Natural killer cell (primary cell): ENCODE results near the gene PANK4. TPM values are rescaled to one million over a fixed set of nuclear protein-coding genes. Genes with fewer than 3 reads are reported as not detected.

Experiments used
- ATAC-seq, 3 donors: fragments of 150-1000 bp in 2 of 3; fragments of 200-7000 bp in 1 of 3; cut with Tn5 transposase; 1 replicate in 1 of 3; 2 replicates in 2 of 3; pipeline ENCODE4 v1.10.0; 2021; ENCODE audit warnings: mild to moderate bottlenecking in 2 of 3, moderate library complexity in 2 of 3
- DNase-seq, 2 donors: peaks; one replicate each; pipeline versions ENCODE4 v3.0.0 to v3.0.0-alpha.2; 2013 to 2021; ENCODE audit warnings: mixed read lengths in 1 of 2
- H3K27ac ChIP-seq: one replicate; pipeline ENCODE4 v1.5.1; 2013; ENCODE audit warnings: mild to moderate bottlenecking, low read length
- H3K27me3 ChIP-seq: one replicate; pipeline ENCODE4 v1.6.1; 2013; ENCODE audit warnings: low read length; ENCODE audit not compliant: control insufficient read depth, insufficient read depth
- H3K36me3 ChIP-seq: one replicate; pipeline ENCODE4 v1.6.1; 2013; ENCODE audit warnings: low read length; ENCODE audit not compliant: control insufficient read depth, insufficient read depth
- H3K4me1 ChIP-seq: one replicate; pipeline ENCODE4 v1.6.1; 2013; ENCODE audit warnings: low read length; ENCODE audit not compliant: control insufficient read depth, insufficient read depth
- H3K4me3 ChIP-seq: one replicate; pipeline ENCODE4 v1.5.1; 2013; ENCODE audit warnings: low read length
- H3K9me3 ChIP-seq: one replicate; pipeline ENCODE4 v1.6.1; 2013; ENCODE audit warnings: low read length; ENCODE audit not compliant: control insufficient read depth, insufficient read depth
- H3K27ac Mint-ChIP-seq, 2 donors: one replicate each; pipeline ENCODE4 v1.8.0; 2022; ENCODE audit warnings: mild to moderate bottlenecking in 2 of 2, mixed read lengths in 2 of 2, moderate library complexity in 1 of 2
- H3K27me3 Mint-ChIP-seq, 2 donors: one replicate each; pipeline ENCODE4 v1.8.0; 2022; ENCODE audit warnings: low read depth in 2 of 2, mixed read lengths in 2 of 2
- H3K36me3 Mint-ChIP-seq: one replicate; pipeline ENCODE4 v1.8.0; 2022; ENCODE audit warnings: mixed read lengths
- H3K4me1 Mint-ChIP-seq, 2 donors: one replicate each; pipeline ENCODE4 v1.8.0; 2022; ENCODE audit warnings: mixed read lengths in 2 of 2
- H3K4me3 Mint-ChIP-seq: one replicate; pipeline ENCODE4 v1.8.0; 2022; ENCODE audit warnings: mild to moderate bottlenecking, moderate library complexity, mixed read lengths
- H3K9me3 Mint-ChIP-seq, 2 donors: one replicate each; pipeline ENCODE4 v1.8.0; 2022; ENCODE audit warnings: mixed read lengths in 2 of 2
- WGBS: methylation state at CpG from one replicate; pipeline ENCODE4 v1.1.7; 2013; ENCODE audit warnings: missing lambda C conversion rate; ENCODE audit not compliant: insufficient coverage; 5-methylcytosine and 5-hydroxymethylcytosine counted together
- intact Hi-C: fragments of 100-400 bp; cut with micrococcal nuclease; formaldehyde crosslinking; loops from one replicate; pipeline ENCODE4 v1.14.2; 2022
- total RNA-seq, 4 donors: library from RNA; stranded (reverse); fragments of 120-200 nt in 1 of 4; gene quantifications; one replicate each; pipeline versions ENCODE4 v1.2.3 to v1.2.4, GENCODE V29; 2013 to 2022
- TF ChIP-seq, protein P1 (sequence below): fragments of 200-600 bp; IDR thresholded peaks from one replicate; pipeline ENCODE4 v1.8.0; 2022; ENCODE audit warnings: antibody characterized with exemption

Gene PANK4
- total RNA-seq, 3 donors from 2014 or later (not counting 1 experiment from before 2014, with no cell fraction given) = 48.2 to 75.7 (median 61.8) TPM

GRCh38 chr1:2472561-2473177 is 53.7 kb downstream of the PANK4 start:
- Histone ChIP-seq H3K4me1 (peaks cover 4% of the 10 kb centered on the region), H3K27me3 (no peaks in the 10 kb centered on the region), H3K36me3 (no peaks in the 10 kb centered on the region), H3K9me3 (no peaks in the 10 kb centered on the region), H3K27ac (no peak overlapping the region), H3K4me3 (no peak overlapping the region)
- no peak for ATAC-seq
- Mint-ChIP-seq H3K27me3 (no peaks in the 10 kb centered on the region), H3K27ac (no peak overlapping the region), H3K36me3 (no peaks in the 10 kb centered on the region), H3K9me3 (no peaks in the 10 kb centered on the region), H3K4me3 (no peak overlapping the region), H3K4me1 (peaks cover 0 to 15% of the 10 kb centered on the region in 2 donors)
- 84% methylated on average over 25 of the region's 25 CpGs for WGBS
- TF ChIP-seq, protein P1, sequence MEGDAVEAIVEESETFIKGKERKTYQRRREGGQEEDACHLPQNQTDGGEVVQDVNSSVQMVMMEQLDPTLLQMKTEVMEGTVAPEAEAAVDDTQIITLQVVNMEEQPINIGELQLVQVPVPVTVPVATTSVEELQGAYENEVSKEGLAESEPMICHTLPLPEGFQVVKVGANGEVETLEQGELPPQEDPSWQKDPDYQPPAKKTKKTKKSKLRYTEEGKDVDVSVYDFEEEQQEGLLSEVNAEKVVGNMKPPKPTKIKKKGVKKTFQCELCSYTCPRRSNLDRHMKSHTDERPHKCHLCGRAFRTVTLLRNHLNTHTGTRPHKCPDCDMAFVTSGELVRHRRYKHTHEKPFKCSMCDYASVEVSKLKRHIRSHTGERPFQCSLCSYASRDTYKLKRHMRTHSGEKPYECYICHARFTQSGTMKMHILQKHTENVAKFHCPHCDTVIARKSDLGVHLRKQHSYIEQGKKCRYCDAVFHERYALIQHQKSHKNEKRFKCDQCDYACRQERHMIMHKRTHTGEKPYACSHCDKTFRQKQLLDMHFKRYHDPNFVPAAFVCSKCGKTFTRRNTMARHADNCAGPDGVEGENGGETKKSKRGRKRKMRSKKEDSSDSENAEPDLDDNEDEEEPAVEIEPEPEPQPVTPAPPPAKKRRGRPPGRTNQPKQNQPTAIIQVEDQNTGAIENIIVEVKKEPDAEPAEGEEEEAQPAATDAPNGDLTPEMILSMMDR = no peak
- no peak for DNase-seq
- intact Hi-C loops = no loop called here

- Mint-ChIP-seq H3K27ac (no peak overlapping the region), H3K4me1 (peaks cover 0 to 11% of the 10 kb centered on the region in 2 donors), H3K4me3 (no peak overlapping the region), H3K9me3 (no peaks in the 10 kb centered on the region), H3K27me3 (no peaks in the 10 kb centered on the region), H3K36me3 (no peaks in the 10 kb centered on the region)
- no peak for DNase-seq
- intact Hi-C loops = no loop called here
- H3K4me1 ChIP-seq = peaks cover 10% of the 10 kb centered on the region
- H3K36me3 ChIP-seq = no peaks in the 10 kb centered on the region
- no peaks in the 10 kb centered on the region for H3K9me3 ChIP-seq
- no peak for ATAC-seq
- no peaks in the 10 kb centered on the region for H3K27me3 ChIP-seq
- TF ChIP-seq, protein P1 = no peak
- WGBS = 79% methylated on average over 17 of the region's 17 CpGs
- no peak overlapping the region for H3K27ac ChIP-seq
- no peak overlapping the region for H3K4me3 ChIP-seq
Observed at GRCh38 chr1:2472109-2472508, 54.3 kb downstream of the PANK4 start.

- Mint-ChIP-seq H3K4me3 (no peak overlapping the region), H3K36me3 (no peaks in the 10 kb centered on the region)
Observed at GRCh38 chr1:2471587-2472001, 54.8 kb downstream of the PANK4 start.

More at GRCh38 chr1:2471587-2472001, 54.8 kb downstream of the PANK4 start:
- H3K27ac Mint-ChIP-seq = no peak overlapping the region
- WGBS = 85% methylated on average over 15 of the region's 15 CpGs
- H3K27me3 Mint-ChIP-seq = no peaks in the 10 kb centered on the region
- no peak overlapping the region for H3K27ac ChIP-seq
- intact Hi-C loops = no loop called here
- H3K4me1 ChIP-seq = peaks cover 15% of the 10 kb centered on the region
- DNase-seq (no peak), ATAC-seq (no peak)
- H3K27me3 ChIP-seq = no peaks in the 10 kb centered on the region
- TF ChIP-seq, protein P1 = no peak
- no peaks in the 10 kb centered on the region for H3K9me3 Mint-ChIP-seq
- no peaks in the 10 kb centered on the region for H3K36me3 ChIP-seq
- no peak overlapping the region for H3K4me3 ChIP-seq
- H3K9me3 ChIP-seq = no peaks in the 10 kb centered on the region
- H3K4me1 Mint-ChIP-seq = peaks cover 0 to 12% of the 10 kb centered on the region in 2 donors
